BLaER1 treated with 17β-estradiol and CSF1 and Interleukin-3, amounts not matched to agents 10 nM and 100 nM (cell line): Measurements from ENCODE around the gene KRTAP2-2.
"Not testable (repeated sequence)": the region's sequence is repeated elsewhere in the genome, so short reads cannot be mapped to it uniquely, and the experiment has no call there.

Source experiments
- H3K27ac ChIP-seq, 11 experiments: shearing (Covaris generic); formaldehyde crosslinking; 2 replicates each; pipeline ENCODE4 v1.8.1; 2022
- H3K27me3 ChIP-seq, 11 experiments: shearing (Covaris generic); formaldehyde crosslinking; 2 replicates each; pipeline ENCODE4 v1.8.1; 2022
- H3K36me3 ChIP-seq, 11 experiments: shearing (Covaris generic); formaldehyde crosslinking; 2 replicates each; pipeline ENCODE4 v1.8.1; 2022
- H3K4me1 ChIP-seq, 10 experiments: shearing (Covaris generic); formaldehyde crosslinking; 2 replicates each; pipeline ENCODE4 v1.8.1; 2022
- H3K4me2 ChIP-seq, 11 experiments: shearing (Covaris generic); formaldehyde crosslinking; 2 replicates each; pipeline ENCODE4 v1.8.1; 2022
- H3K4me3 ChIP-seq, 10 experiments: shearing (Covaris generic); formaldehyde crosslinking; 2 replicates each; pipeline ENCODE4 v1.8.1; 2022
- H3K9ac ChIP-seq, 11 experiments: shearing (Covaris generic); formaldehyde crosslinking; 2 replicates each; pipeline ENCODE4 v1.8.1; 2022
- H3K9me3 ChIP-seq, 11 experiments: shearing (Covaris generic); formaldehyde crosslinking; replicated peaks in 1 of 11; 2 replicates each; pipeline ENCODE4 v1.8.1; 2022
- H4K20me1 ChIP-seq, 11 experiments: shearing (Covaris generic); formaldehyde crosslinking; 2 replicates each; pipeline ENCODE4 v1.8.1; 2022
- Cebpa-rat ChIP-seq, 11 experiments: shearing (Covaris generic); IDR thresholded peaks; 2 replicates each; pipeline ENCODE4 v1.8.1; 2022

The KRTAP2-2 gene

DNA sequence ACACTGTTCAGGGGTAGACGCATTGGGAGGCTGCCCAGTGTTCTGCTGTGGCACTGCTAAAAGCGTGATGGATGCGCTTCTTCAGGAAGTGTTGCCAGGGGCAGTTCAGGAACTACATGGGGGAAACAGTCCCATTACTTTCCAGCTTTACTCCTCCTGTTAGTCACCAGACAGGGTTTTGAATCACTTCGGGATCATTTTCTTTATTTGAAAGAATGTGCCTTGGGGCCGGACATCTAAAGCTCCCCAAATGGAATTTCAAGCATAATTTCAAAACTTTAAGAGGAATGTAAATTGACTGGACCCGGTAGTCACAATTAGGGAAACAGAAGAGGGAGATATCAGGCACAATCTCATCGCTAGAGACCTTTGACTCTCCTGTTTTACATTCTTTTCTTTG lies 6.6 kb downstream of the KRTAP2-2 start:
- no peaks in the 10 kb centered on the region for H3K4me1 ChIP-seq
- TF ChIP-seq Cebpa-rat (IDR thresholded peaks at IDR 0.05), result no peak
- H3K4me2 ChIP-seq, result no peak overlapping the region
- no peaks in the 10 kb centered on the region for H4K20me1 ChIP-seq
- no peak overlapping the region for H3K4me3 ChIP-seq
- H3K27me3 ChIP-seq, result no peaks in the 10 kb centered on the region
- H3K36me3 ChIP-seq, result no peaks in the 10 kb centered on the region
- no peak overlapping the region for H3K27ac ChIP-seq
- H3K9me3 ChIP-seq, result peaks cover 0 to 14% (median 6%) of the 10 kb centered on the region in 11 experiments; a peak in 19 of 22 replicates
- H3K9ac ChIP-seq, result no peak overlapping the region

DNA sequence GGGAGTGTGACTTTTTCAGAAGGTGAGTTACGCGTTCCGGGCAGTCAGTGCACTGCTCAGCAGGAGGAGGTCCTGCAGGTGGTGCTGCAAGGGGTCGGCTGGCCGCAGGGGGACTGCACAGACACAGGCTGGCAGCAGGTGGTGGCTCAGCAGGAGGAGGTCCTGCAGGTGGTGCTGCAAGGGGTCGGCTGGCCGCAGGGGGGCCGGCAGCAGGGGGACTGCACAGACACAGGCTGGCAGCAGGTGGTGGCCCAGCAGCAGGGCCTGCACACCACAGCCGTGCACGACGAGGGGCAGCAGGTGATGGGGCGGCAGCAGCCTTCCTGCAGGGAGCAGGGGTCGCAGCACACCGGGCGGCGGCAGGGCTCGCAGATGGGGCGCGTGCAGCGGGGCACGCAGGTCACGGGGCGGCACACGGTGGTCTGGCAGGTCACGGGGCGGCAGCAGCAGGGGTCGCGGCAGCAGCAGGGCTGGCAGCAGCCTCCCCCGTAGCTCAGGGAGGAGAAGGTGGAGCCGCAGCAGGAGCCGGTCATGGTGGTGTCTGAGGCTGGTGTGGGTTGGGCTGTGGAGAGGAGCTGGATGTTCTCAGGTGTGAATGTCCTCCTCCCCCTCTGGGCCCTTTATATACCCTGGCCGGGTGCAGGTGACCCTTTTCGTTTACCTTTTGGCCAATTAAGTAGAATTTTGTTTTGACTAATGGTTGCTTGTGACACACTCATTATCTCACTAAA lies 8.1 kb downstream of the KRTAP2-2 start, which contains the start of gene KRTAP2-1:
Gene KRTAP2-1, minus strand, starts transcription at position 582 of the 731 bp plus-strand sequence. Its CDS starts 49 bp downstream, at position 533.
- not testable (repeated sequence) for H3K27me3 ChIP-seq, H4K20me1 ChIP-seq, H3K4me3 ChIP-seq, H3K9ac ChIP-seq, H3K4me2 ChIP-seq, H3K4me1 ChIP-seq, H3K27ac ChIP-seq, H3K36me3 ChIP-seq
- H3K9me3 ChIP-seq, result peaks cover 7 to 18% (median 14%) of the 10 kb centered on the region in 11 experiments; a peak in 20 of 22 replicates

DNA sequence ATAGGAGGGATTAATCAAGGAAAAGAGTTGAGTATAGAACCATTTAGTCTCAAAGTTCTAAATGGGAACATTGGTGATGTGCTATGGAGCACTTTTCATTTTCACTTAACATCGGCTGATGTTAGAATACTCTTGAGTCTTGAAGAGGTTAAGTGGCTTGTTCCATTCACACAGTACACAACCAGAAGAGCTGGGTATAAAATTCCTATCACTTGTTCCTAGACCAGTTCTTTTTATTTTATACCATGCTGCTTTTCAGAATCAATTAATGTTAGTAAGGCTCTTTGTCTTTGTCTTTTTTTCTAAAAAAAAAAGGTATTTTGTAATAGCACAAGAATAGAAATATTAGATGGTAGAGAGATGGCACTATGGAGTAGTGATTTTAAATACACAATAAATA lies 12.1 kb downstream of the KRTAP2-2 start:
- no peak overlapping the region for H3K4me3 ChIP-seq
- no peaks in the 10 kb centered on the region for H3K27me3 ChIP-seq
- no peaks in the 10 kb centered on the region for H3K4me1 ChIP-seq

GRCh38 chr17:41040783-41041571 lies 14.1 kb downstream of the KRTAP2-2 start, which contains the start of gene KRTAP1-1:
Gene KRTAP1-1, minus strand, starts transcription at chr17:41041450. Its CDS starts 53 bp downstream, at chr17:41041397.
- H3K4me1 ChIP-seq, H3K4me2 ChIP-seq, H4K20me1 ChIP-seq, H3K4me3 ChIP-seq, H3K27ac ChIP-seq, H3K9ac ChIP-seq, H3K27me3 ChIP-seq, H3K36me3 ChIP-seq: not testable (repeated sequence)
- H3K9me3 ChIP-seq, result peaks cover 7 to 18% (median 14%) of the 10 kb centered on the region in 11 experiments; a peak in 20 of 22 replicates

More for the DNA sequence above, 12.1 kb downstream of the KRTAP2-2 start:
- Histone ChIP-seq H3K4me2 (no peak overlapping the region), H3K9me3 (peaks cover 7 to 18% (median 14%) of the 10 kb centered on the region in 11 experiments; a peak in 20 of 22 replicates), H3K27ac (no peak overlapping the region), H3K36me3 (no peaks in the 10 kb centered on the region), H4K20me1 (no peaks in the 10 kb centered on the region), H3K9ac (no peak overlapping the region)
- no peak for TF ChIP-seq Cebpa-rat (IDR thresholded peaks at IDR 0.05)

DNA sequence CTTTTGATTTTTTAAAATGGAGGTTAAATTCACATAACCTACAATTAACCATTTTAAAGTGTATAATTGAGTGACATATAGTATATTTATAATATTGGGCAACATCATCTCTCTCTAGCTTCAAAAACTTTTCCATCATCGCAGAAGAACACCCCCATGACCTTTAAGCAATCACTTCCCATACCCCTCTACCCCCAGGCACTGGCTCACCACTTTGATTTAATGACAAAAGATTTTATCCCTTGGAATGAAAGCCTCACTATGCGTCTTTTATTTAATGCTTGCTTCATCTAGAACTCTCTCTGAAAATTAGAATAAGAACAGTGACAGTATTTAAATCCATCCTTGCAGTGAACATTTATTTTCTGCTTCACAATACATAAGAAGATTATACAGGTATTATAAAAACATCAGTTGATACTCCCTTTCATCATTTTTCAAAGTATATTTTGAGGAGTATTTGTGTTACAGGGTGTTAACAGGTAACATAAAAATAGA lies 17.1 kb downstream of the KRTAP2-2 start:
- Histone ChIP-seq H3K4me2 (no peak overlapping the region), H3K36me3 (no peaks in the 10 kb centered on the region)
- no peak for TF ChIP-seq Cebpa-rat (IDR thresholded peaks at IDR 0.05)

DNA sequence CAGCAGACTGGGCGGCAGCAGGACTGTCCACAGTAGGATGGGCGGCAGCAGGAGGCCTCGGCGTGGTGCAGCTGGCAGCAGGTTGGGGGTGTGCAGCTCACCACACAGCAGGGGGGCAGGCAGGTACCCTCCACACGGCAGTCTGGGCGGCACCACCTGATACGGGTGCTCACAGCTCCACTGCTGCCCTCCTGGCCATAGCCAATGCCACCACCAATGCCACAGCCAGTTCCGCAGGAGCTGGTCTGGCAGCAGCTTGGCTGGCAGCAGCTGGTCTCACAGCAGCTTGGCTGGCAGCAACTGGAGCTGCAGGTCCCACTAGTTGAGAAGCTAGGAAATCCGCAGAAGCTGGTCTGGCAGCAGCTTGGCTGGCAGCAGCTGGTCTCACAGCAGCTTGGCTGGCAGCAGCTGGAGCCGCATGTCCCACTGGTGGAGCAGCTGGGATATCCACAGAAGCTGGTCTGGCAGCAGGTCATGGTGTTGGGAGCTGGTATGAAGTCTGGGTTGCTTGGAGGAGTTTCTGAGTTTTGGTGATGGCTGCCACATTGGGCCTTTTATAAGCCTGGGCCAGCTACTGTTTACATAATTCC lies 20.6 kb downstream of the KRTAP2-2 start, which contains the start of gene KRTAP1-3:
Gene KRTAP1-3, minus strand, starts transcription at position 529 of the 590 bp plus-strand sequence. Its CDS starts 53 bp downstream, at position 476.
- H3K9ac ChIP-seq, H4K20me1 ChIP-seq, H3K36me3 ChIP-seq, H3K9me3 ChIP-seq, H3K4me1 ChIP-seq, H3K4me3 ChIP-seq, H3K27ac ChIP-seq, H3K4me2 ChIP-seq, H3K27me3 ChIP-seq: not testable (repeated sequence)

More for the DNA sequence above, 17.1 kb downstream of the KRTAP2-2 start:
- H3K4me1 ChIP-seq, result no peaks in the 10 kb centered on the region
- no peaks in the 10 kb centered on the region for H3K27me3 ChIP-seq
- no peak overlapping the region for H3K27ac ChIP-seq
- no peak overlapping the region for H3K4me3 ChIP-seq
- H3K9ac ChIP-seq, result no peak overlapping the region
- peaks cover under 1 to 6% (median 5%) of the 10 kb centered on the region in 11 experiments; a peak in 13 of 22 replicates for H3K9me3 ChIP-seq
- H4K20me1 ChIP-seq, result no peaks in the 10 kb centered on the region

DNA sequence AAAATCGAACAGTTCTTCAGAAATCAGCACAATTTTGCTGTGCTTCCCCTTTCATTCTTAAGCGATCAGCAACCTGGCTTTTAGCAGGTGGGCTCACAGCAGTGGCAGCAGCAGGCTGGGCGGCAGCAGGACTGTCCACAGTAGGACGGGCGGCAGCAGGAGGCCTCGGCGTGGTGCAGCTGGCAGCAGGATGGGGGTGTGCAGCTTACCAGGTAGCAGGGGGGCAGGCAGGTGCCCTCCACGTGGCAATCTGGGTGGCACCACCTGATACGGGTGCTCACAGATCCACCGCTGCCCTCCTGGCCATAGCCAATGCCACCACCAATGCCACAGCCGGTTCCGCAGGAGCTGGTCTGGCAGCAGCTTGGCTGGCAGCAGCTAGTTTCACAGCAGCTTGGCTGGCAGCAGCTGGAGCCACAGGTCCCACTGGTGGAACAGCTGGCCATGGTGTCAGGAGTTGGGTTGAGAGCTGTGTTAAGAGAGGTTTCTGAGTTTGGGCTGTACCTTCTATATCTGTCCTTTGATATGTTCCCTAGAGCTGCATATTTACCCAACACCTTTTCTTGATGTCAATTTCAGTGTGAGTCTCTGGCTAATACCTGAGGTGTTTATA lies 25.3 kb downstream of the KRTAP2-2 start, which contains the start of gene KRTAP1-4:
Gene KRTAP1-4, minus strand, starts transcription at position 563 of the 613 bp plus-strand sequence. Its CDS starts 117 bp downstream, at position 446.
- Histone ChIP-seq H3K36me3 (no peaks in the 10 kb centered on the region), H3K9me3 (no peaks in the 10 kb centered on the region), H3K9ac (no peak within 1 kb of the TSS), H3K27ac (no peak within 1 kb of the TSS), H3K4me2 (no peak within 1 kb of the TSS), H3K27me3 (no peaks in the 10 kb centered on the region), H4K20me1 (no peaks in the 10 kb centered on the region), H3K4me1 (no peaks in the 10 kb centered on the region), H3K4me3 (no peak within 1 kb of the TSS)
- no peak for TF ChIP-seq Cebpa-rat (IDR thresholded peaks at IDR 0.05)

- Histone ChIP-seq H3K4me1 (no peaks in the 10 kb centered on the region), H3K9ac (no peak within 1 kb of the TSS), H4K20me1 (no peaks in the 10 kb centered on the region), H3K36me3 (no peaks in the 10 kb centered on the region), H3K27me3 (no peaks in the 10 kb centered on the region), H3K9me3 (peaks cover 0 to 2% (median 0%) of the 10 kb centered on the region in 11 experiments; a peak in 3 of 22 replicates), H3K27ac (no peak within 1 kb of the TSS), H3K4me2 (no peak within 1 kb of the TSS), H3K4me3 (no peak within 1 kb of the TSS)
- no peak for TF ChIP-seq Cebpa-rat (IDR thresholded peaks at IDR 0.05)
Observed at GRCh38 chr17:41026715-41027471, 28.1 kb downstream of the KRTAP2-2 start, which contains the start of gene KRTAP1-5. Gene KRTAP1-5, minus strand, starts transcription at chr17:41027208. Its CDS starts 53 bp downstream, at chr17:41027155.
